SK-N-SH (cell line): Measurements from ENCODE around the gene RADIL. TPM values are rescaled to one million over a fixed set of nuclear protein-coding genes. Genes with fewer than 3 reads are reported as not detected.

Experiments
- CTCF ChIA-PET: fragments of 300-600, 350-600 bp; formaldehyde crosslinking; extraction: SDS; loops from one replicate; lab custom pipeline; 2021; lab: Yijun Ruan, JAX
- POLR2A ChIA-PET: fragments of 350-600 bp; sonication (Branson Sonifier 250); formaldehyde crosslinking; extraction: SDS; loops from one replicate; lab custom pipeline; 2020; ENCODE audit warnings: antibody characterized with exemption, inconsistent platforms; lab: Yijun Ruan, JAX
- DNase-seq: peaks from one replicate; pipeline ENCODE4 v3.0.0; 2012
- H2AFZ ChIP-seq: fragments of 200-600 bp; sonication (generic); 2 replicates; pipeline ENCODE4 v1.8.1; 2016; ENCODE audit warnings: antibody characterized with exemption, mild to moderate bottlenecking, low read depth
- H3F3A ChIP-seq: fragments of 200-600 bp; sonication (generic); replicated peaks from 2 replicates; pipeline ENCODE3; 2016; ENCODE audit warnings: antibody characterized with exemption, mild to moderate bottlenecking; ENCODE audit not compliant: insufficient read depth
- H3K27ac ChIP-seq, 2 experiments: fragments of 200-500 bp in 1 of 2; fragments of 200-600 bp in 1 of 2; sonication (Bioruptor generic) in 1 of 2; sonication (generic), shearing (Covaris generic) in 1 of 2; 2 replicates each; pipeline versions ENCODE4 v1.5.1 to v1.6.1; 2014 to 2016; ENCODE audit warnings: low read depth in 2 of 2, inconsistent platforms in 1 of 2, low read length in 1 of 2, mild to moderate bottlenecking in 1 of 2, mixed read lengths in 1 of 2
- H3K27me3 ChIP-seq: fragments of 200-600 bp; sonication (generic), shearing (Covaris generic); 2 replicates; pipeline ENCODE4 v1.6.1; 2016; ENCODE audit warnings: mixed run types; ENCODE audit not compliant: insufficient read depth
- H3K36me3 ChIP-seq, 2 experiments: fragments of 200-500 bp in 1 of 2; fragments of 200-600 bp in 1 of 2; sonication (Bioruptor generic) in 1 of 2; sonication (generic) in 1 of 2; replicated peaks in 1 of 2; 2 replicates each; pipeline versions ENCODE3 to v1.5.1; 2014 to 2016; ENCODE audit warnings: low read length in 1 of 2, mild to moderate bottlenecking in 1 of 2; ENCODE audit not compliant: insufficient read depth in 2 of 2, control insufficient read depth in 1 of 2
- H3K4me1 ChIP-seq, 2 experiments: fragments of 200-500 bp in 1 of 2; fragments of 200-600 bp in 1 of 2; sonication (Bioruptor generic) in 1 of 2; sonication (generic), shearing (Covaris generic) in 1 of 2; 2 replicates each; pipeline versions ENCODE4 v1.5.1 to v1.6.1; 2014 to 2016; ENCODE audit warnings: low read depth in 1 of 2, low read length in 1 of 2, mixed run types in 1 of 2; ENCODE audit not compliant: insufficient read depth in 2 of 2, control insufficient read depth in 1 of 2
- H3K4me2 ChIP-seq: fragments of 200-600 bp; sonication (generic), shearing (Covaris generic); 2 replicates; pipeline ENCODE4 v1.6.1; 2017; ENCODE audit warnings: mixed run types
- H3K4me3 ChIP-seq, 2 experiments: fragments of 200-500 bp in 1 of 2; fragments of 200-600 bp in 1 of 2; sonication (Bioruptor generic) in 1 of 2; sonication (generic), shearing (Covaris generic) in 1 of 2; 2 replicates each; pipeline versions ENCODE4 v1.5.1 to v1.8.1; 2014 to 2016; ENCODE audit warnings: low read depth in 2 of 2, inconsistent platforms in 1 of 2, low read length in 1 of 2, mild to moderate bottlenecking in 1 of 2, mixed read lengths in 1 of 2, moderate library complexity in 1 of 2
- H3K79me2 ChIP-seq: fragments of 200-600 bp; sonication (generic); 2 replicates; pipeline ENCODE4 v1.8.1; 2017; ENCODE audit warnings: mild to moderate bottlenecking; ENCODE audit not compliant: insufficient read depth
- H3K9ac ChIP-seq: fragments of 200-600 bp; sonication (generic); 2 replicates; pipeline ENCODE4 v1.6.1; 2017; ENCODE audit warnings: mixed run types
- H3K9me2 ChIP-seq: fragments of 200-600 bp; sonication (generic); 2 replicates; pipeline ENCODE4 v1.6.1; 2017; ENCODE audit warnings: mixed run types
- H3K9me3 ChIP-seq: fragments of 200-600 bp; sonication (generic); 2 replicates; pipeline ENCODE4 v1.6.1; 2017; ENCODE audit warnings: mixed run types, mild to moderate bottlenecking, moderate library complexity
- H4K20me1 ChIP-seq: fragments of 200-600 bp; sonication (generic); 2 replicates; pipeline ENCODE4 v1.6.1; 2017; ENCODE audit warnings: mild to moderate bottlenecking, mixed run types; ENCODE audit not compliant: insufficient read depth
- EP300 ChIP-seq, 2 experiments: IDR thresholded peaks; 2 replicates each; pipeline versions ENCODE4 v1.4.0 to v1.6.1; 2012; ENCODE audit warnings: borderline replicate concordance in 1 of 2, low read depth in 1 of 2, low read length in 1 of 2
- EZH2phosphoT487 ChIP-seq: fragments of 200-600 bp; sonication (generic); IDR thresholded peaks from 2 replicates; pipeline ENCODE4 v1.6.1; 2017; ENCODE audit warnings: low read depth, mixed run types, mild to moderate bottlenecking, antibody characterized with exemption, moderate library complexity, borderline replicate concordance
- FOSL2 ChIP-seq: IDR thresholded peaks from 2 replicates; pipeline ENCODE4 v1.4.0; 2012; ENCODE audit warnings: low read depth, mild to moderate bottlenecking, moderate library complexity, borderline replicate concordance
- FOXM1 ChIP-seq: IDR thresholded peaks from 2 replicates; pipeline ENCODE4 v1.4.0; 2012; ENCODE audit warnings: low read depth, mild to moderate bottlenecking
- GATA2 ChIP-seq: sonication (generic); formaldehyde crosslinking; IDR thresholded peaks from 2 replicates; pipeline ENCODE4 v1.5.0; 2020; ENCODE audit warnings: mild to moderate bottlenecking, missing genetic modification reagents
- JUND ChIP-seq: IDR thresholded peaks from 2 replicates; pipeline ENCODE4 v1.4.0; 2012
- MEF2A ChIP-seq: IDR thresholded peaks from 2 replicates; pipeline ENCODE4 v1.4.0; 2012; ENCODE audit warnings: low read depth, borderline replicate concordance
- NRF1 ChIP-seq: IDR thresholded peaks from 2 replicates; pipeline ENCODE4 v1.6.1; 2012; ENCODE audit warnings: low read depth, mild to moderate bottlenecking, low read length
- RCOR1 ChIP-seq: fragments of 150-350 bp; IDR thresholded peaks from 2 replicates; pipeline ENCODE4 v1.6.1; 2017; ENCODE audit warnings: antibody characterized with exemption, low read length
- RXRA ChIP-seq: IDR thresholded peaks from 2 replicates; pipeline ENCODE4 v1.4.0; 2012; ENCODE audit warnings: low read depth, mild to moderate bottlenecking, borderline replicate concordance
- SIN3A ChIP-seq: IDR thresholded peaks from 2 replicates; pipeline ENCODE4 v1.6.1; 2012; ENCODE audit warnings: low read depth, mild to moderate bottlenecking, low read length, moderate library complexity, borderline replicate concordance
- SMC3 ChIP-seq: IDR thresholded peaks from 2 replicates; pipeline ENCODE4 v1.6.1; 2012; ENCODE audit warnings: low read depth, low read length, improper control_type of control experiment
- TEAD4 ChIP-seq: IDR thresholded peaks from 2 replicates; pipeline ENCODE4 v1.4.0; 2012; ENCODE audit warnings: mild to moderate bottlenecking, borderline replicate concordance; ENCODE audit not compliant: insufficient read depth
- WGBS: methylation state at CpG from one replicate; pipeline ENCODE4 v1.1.6; 2017; ENCODE audit warnings: low lambda C conversion rate; 5-methylcytosine and 5-hydroxymethylcytosine counted together
- polyA plus RNA-seq, 3 experiments: library from polyadenylated mRNA; depleted of rRNA; stranded (reverse); fragments of >200 nt; gene quantifications; 2 replicates each; pipeline ENCODE4 v1.2.3, GENCODE V29; 2012
- TF ChIP-seq, protein P1 (sequence below): IDR thresholded peaks from 2 replicates; pipeline ENCODE4 v1.4.0; 2012; ENCODE audit warnings: low read depth, borderline replicate concordance
- TF ChIP-seq, protein P2 (sequence below): fragments of 150-350 bp; IDR thresholded peaks from 2 replicates; pipeline ENCODE4 v1.6.1; 2016; ENCODE audit warnings: mild to moderate bottlenecking, low read depth, low read length
- TF ChIP-seq, protein P3 (sequence below): IDR thresholded peaks from 2 replicates; pipeline ENCODE4; 2012
- TF ChIP-seq, protein P4 (sequence below): IDR thresholded peaks from 2 replicates; pipeline ENCODE4 v1.4.0; 2012; ENCODE audit warnings: low read depth, borderline replicate concordance

RADIL gene
- polyA plus RNA-seq, 1 of the 3 experiments (the other 2 are of a cell fraction): 4.3 TPM

DNA sequence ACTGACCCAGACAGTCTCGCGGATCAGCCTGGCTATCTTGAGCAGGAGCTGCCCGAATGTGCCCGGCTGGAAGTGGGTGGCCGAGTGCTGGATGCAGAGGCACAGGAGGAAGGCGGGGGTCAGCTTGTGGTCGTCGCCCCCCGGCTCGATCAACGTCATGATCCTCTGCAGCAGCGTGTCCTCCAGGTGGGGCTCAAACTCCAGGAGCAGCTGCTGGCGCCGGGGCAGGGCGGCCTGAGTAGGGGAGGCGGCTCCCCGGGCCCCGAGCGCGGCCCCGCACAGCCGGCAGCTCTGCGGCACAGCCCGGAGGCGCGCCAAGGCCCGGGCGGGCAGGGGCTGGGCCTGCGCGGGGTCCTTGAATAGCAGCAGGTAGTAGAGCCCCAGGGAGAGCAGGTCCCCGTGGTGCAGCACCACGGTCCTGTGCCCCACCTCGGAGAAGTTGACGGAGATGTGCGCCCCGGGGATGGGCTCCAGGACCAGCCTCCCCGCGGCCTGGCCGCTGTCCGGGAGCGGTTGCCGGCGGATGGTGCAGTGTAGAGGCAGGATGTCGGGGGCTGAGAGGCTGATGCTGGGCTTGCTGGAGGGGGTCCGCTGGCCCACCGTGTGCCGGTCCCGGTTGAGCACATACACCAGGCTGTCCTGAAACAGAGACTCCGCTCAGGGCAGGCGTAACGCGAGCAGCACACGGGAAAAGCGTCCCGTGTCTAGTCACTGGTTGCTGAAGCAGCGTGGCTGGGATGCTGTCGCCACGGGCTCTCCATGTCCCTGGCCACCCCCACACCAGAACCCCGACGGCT, 48.7 kb downstream of the RADIL start:
- DNase-seq: no peak
- Histone ChIP-seq H3K27ac (no peak overlapping the region), H3K4me2 (no peak overlapping the region), H3K36me3 (no peaks in the 10 kb centered on the region), H3K79me2 (no peaks in the 10 kb centered on the region), H4K20me1 (no peaks in the 10 kb centered on the region), H3K9me3 (no peaks in the 10 kb centered on the region), H2AFZ (no peak overlapping the region), H3K9me2 (no peaks in the 10 kb centered on the region), H3K4me1 (peaks cover 0 to 37% of the 10 kb centered on the region in 2 experiments; a peak in 1 of 4 replicates), H3K4me3 (no peak overlapping the region), H3K27me3 (no peaks in the 10 kb centered on the region), H3F3A (no peaks in the 10 kb centered on the region), H3K9ac (no peak overlapping the region)
- 95% methylated on average over 27 of the region's 60 CpGs for WGBS
- CTCF ChIA-PET: interaction anchor here (2.0 to 8.9 kb wide), 5 partner anchors 10 to 251 kb away, joined by 7 to 235 read pairs (median 109); partner anchors contain the start of gene RADIL
- POLR2A ChIA-PET: no interaction called here
- TF ChIP-seq FOSL2: no peak
- TF ChIP-seq, protein P1, sequence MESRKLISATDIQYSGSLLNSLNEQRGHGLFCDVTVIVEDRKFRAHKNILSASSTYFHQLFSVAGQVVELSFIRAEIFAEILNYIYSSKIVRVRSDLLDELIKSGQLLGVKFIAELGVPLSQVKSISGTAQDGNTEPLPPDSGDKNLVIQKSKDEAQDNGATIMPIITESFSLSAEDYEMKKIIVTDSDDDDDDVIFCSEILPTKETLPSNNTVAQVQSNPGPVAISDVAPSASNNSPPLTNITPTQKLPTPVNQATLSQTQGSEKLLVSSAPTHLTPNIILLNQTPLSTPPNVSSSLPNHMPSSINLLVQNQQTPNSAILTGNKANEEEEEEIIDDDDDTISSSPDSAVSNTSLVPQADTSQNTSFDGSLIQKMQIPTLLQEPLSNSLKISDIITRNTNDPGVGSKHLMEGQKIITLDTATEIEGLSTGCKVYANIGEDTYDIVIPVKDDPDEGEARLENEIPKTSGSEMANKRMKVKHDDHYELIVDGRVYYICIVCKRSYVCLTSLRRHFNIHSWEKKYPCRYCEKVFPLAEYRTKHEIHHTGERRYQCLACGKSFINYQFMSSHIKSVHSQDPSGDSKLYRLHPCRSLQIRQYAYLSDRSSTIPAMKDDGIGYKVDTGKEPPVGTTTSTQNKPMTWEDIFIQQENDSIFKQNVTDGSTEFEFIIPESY: no peak
- TF ChIP-seq, protein P2, sequence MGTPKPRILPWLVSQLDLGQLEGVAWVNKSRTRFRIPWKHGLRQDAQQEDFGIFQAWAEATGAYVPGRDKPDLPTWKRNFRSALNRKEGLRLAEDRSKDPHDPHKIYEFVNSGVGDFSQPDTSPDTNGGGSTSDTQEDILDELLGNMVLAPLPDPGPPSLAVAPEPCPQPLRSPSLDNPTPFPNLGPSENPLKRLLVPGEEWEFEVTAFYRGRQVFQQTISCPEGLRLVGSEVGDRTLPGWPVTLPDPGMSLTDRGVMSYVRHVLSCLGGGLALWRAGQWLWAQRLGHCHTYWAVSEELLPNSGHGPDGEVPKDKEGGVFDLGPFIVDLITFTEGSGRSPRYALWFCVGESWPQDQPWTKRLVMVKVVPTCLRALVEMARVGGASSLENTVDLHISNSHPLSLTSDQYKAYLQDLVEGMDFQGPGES: no peak
- TF ChIP-seq JUND: no peak

DNA sequence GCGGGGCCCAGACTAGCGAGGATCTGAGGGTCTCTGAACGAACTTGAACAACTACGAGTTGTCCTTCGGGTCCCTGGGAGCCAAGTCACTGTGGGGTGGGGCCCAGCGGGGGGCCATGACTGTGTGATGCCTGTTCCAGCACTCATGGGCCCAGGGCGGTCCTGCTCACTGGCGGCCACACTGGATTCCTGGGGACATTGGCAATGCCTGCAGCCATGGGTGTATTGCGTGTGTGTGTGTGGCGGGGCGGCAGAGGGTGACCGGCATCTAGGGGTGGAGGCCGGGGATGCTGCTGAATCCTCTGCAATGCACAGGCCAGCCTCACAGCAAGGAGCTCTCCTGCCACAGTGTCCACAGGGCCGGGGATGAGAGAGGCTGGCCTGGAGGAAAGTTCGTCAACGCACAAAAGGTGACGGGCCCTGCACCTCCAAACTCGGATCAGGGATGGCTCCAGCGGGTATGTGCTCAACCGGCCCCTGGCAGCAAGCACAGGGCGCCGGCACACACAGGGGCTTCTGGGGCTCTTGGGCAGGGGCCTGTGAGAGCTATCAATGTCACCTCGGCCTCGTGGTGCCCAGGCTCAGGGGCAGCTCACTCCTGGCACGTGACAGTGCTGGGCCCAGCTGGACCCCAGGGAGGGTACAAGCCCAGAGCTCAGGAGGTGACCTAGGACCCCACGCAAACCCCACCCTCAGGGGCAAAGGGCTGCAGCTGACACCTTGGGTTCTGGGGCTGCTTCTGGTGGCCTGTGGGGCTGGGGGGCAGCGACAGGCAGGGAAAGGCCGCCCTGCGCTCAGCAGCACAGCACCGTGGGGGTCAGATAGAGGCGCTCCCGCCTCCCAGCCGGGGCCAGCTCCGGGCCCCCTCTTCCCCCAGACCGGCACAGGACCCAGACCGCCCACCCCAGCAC, 49.6 kb downstream of the RADIL start:
- Histone ChIP-seq H4K20me1 (no peaks in the 10 kb centered on the region), H3K4me1 (peaks cover 0 to 37% of the 10 kb centered on the region in 2 experiments; a peak in 1 of 4 replicates), H3K27me3 (no peaks in the 10 kb centered on the region), H2AFZ (no peak overlapping the region), H3K9ac (no peak overlapping the region), H3K4me2 (no peak overlapping the region), H3K79me2 (no peaks in the 10 kb centered on the region), H3K27ac (no peak overlapping the region), H3K9me3 (no peaks in the 10 kb centered on the region), H3K9me2 (no peaks in the 10 kb centered on the region), H3K36me3 (no peaks in the 10 kb centered on the region), H3F3A (no peaks in the 10 kb centered on the region), H3K4me3 (no peak overlapping the region)
- ChIA-PET CTCF (interaction anchor here (2.8 to 8.9 kb wide), 4 partner anchors 11 to 252 kb away, joined by 7 to 235 read pairs (median 154); partner anchors contain the start of gene RADIL), POLR2A (interaction anchor here (0.7 kb wide), 1 partner anchor 11 kb away, joined by 3 read pairs; no protein-coding TSS in a partner anchor)
- DNase-seq: no peak
- WGBS: 90% methylated on average over 17 of the region's 36 CpGs
- TF ChIP-seq FOXM1: no peak
- no peak for TF ChIP-seq RXRA
- TF ChIP-seq, protein P3, sequence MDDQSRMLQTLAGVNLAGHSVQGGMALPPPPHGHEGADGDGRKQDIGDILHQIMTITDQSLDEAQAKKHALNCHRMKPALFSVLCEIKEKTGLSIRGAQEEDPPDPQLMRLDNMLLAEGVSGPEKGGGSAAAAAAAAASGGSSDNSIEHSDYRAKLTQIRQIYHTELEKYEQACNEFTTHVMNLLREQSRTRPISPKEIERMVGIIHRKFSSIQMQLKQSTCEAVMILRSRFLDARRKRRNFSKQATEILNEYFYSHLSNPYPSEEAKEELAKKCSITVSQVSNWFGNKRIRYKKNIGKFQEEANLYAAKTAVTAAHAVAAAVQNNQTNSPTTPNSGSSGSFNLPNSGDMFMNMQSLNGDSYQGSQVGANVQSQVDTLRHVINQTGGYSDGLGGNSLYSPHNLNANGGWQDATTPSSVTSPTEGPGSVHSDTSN: no peak
- TF ChIP-seq MEF2A: no peak
- no peak for TF ChIP-seq SIN3A
- TF ChIP-seq SMC3: no peak
- no peak for TF ChIP-seq RCOR1
- TF ChIP-seq EZH2phosphoT487: no peak
- no peak for TF ChIP-seq TEAD4
- no peak for TF ChIP-seq GATA2
- no peak for TF ChIP-seq EP300 (IDR thresholded peaks at IDR 0.05; ENCODE audit: borderline replicate concordance in 1 of 2, low read depth in 1 of 2, low read length in 1 of 2)
- TF ChIP-seq, protein P4, sequence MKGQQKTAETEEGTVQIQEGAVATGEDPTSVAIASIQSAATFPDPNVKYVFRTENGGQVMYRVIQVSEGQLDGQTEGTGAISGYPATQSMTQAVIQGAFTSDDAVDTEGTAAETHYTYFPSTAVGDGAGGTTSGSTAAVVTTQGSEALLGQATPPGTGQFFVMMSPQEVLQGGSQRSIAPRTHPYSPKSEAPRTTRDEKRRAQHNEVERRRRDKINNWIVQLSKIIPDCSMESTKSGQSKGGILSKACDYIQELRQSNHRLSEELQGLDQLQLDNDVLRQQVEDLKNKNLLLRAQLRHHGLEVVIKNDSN: no peak
- no peak for TF ChIP-seq NRF1
